ENCODE measurements around the gene MAP2K2.

Gene MAP2K2

DNA sequence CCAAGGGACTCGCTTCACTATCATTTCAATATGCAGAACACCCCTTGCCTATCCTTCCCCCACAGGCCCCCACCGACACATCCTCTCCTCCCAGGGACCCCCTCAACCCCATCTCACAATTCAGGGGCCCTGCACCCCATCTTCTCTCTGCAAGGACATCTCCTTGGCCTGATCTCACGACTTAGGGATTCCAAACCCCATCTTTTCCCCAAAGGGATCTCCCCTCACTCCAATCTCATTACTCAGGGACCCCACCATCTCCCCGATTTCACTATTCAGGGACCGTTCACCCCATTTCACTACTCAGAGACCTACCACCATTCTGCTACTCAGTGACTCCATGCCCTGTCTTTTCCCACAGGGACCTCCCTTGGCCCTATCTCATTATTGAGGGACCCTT lies 1.4 kb downstream of the MAP2K2 start:
- DNase-seq (ENCODE audit: extremely low read depth, low read depth): no peak
- TF ChIP-seq, protein P1, sequence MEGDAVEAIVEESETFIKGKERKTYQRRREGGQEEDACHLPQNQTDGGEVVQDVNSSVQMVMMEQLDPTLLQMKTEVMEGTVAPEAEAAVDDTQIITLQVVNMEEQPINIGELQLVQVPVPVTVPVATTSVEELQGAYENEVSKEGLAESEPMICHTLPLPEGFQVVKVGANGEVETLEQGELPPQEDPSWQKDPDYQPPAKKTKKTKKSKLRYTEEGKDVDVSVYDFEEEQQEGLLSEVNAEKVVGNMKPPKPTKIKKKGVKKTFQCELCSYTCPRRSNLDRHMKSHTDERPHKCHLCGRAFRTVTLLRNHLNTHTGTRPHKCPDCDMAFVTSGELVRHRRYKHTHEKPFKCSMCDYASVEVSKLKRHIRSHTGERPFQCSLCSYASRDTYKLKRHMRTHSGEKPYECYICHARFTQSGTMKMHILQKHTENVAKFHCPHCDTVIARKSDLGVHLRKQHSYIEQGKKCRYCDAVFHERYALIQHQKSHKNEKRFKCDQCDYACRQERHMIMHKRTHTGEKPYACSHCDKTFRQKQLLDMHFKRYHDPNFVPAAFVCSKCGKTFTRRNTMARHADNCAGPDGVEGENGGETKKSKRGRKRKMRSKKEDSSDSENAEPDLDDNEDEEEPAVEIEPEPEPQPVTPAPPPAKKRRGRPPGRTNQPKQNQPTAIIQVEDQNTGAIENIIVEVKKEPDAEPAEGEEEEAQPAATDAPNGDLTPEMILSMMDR (IDR thresholded peaks at IDR 0.05; ENCODE audit: low read depth, low read length): no peak

DNA sequence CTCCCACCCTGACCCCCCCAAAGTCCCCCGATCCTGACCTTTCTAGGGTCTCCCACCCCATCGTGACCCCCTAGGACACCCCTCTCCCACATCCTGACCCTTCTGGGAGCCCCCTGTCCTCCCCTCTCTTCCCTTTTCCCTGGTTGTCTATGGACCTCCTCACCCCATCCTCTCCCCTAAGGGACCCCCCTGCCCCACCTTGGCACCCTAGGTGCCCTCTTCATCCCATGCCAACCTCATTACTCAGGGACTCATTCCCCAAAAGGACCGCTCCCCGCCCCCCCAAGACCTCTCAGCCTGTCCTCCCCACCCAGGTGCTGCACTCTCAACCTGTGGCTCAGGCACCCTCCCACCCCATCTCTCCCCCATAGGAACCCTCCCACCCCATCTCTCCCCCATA lies 2.1 kb downstream of the MAP2K2 start:
- DNase-seq (ENCODE audit: extremely low read depth, low read depth): no peak
- TF ChIP-seq, protein P1 (IDR thresholded peaks at IDR 0.05; ENCODE audit: low read depth, low read length): no peak

DNA sequence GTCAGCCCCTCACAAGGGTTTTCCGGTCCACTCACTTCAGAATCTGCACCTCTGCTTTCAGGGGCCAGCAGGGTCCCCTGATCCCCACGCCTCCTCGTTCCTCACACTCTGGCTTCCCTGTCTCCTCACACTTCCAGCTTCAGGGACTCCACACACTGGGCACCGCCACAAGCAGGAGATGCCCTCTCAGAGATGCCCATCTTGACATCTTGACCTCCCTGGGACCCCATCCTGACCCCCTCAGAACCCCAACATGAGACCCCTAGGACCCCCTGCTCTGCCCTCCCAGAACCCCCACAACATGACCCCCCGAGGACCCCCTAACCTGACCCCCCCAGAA lies 2.7 kb downstream of the MAP2K2 start:
- TF ChIP-seq, protein P1 (IDR thresholded peaks at IDR 0.05; ENCODE audit: low read depth, low read length): no peak
- no peak for DNase-seq (ENCODE audit: extremely low read depth, low read depth)

DNA sequence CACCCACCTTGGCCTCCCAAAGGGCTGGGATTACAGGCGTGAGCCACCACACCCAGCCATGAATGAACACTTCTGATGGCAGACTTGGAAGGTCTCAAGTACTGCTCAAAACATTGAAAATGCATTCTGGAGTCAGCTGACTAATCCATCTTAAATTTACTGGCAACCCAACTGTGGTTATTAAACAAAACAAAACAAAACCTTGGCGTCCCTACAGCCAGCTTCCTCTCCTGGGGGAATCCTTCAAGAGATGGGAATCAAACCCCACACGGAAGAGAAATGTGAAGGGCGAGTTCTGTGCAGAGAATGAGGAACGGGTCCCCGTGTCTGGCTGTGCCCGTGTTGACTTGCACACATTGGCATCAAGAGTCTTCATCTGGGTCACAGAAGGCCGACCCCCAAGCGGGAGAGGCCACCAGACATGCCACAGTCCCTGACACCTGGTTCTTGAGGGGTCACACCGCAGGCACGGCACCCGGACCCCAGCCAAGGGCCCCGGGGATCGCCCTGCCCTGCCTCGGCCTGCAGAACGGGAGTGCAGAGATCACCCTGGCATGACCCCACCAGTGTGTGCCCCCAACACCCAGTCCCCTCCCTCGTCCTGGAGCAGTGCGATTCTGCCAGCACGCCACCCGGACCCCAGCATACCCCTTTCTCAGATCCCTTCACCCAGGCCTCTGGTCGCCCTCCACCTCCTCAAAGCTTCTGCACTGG lies 3.2 kb downstream of the MAP2K2 start:
- no peak for DNase-seq (ENCODE audit: extremely low read depth, low read depth)
- TF ChIP-seq, protein P1 (IDR thresholded peaks at IDR 0.05; ENCODE audit: low read depth, low read length): no peak

DNA sequence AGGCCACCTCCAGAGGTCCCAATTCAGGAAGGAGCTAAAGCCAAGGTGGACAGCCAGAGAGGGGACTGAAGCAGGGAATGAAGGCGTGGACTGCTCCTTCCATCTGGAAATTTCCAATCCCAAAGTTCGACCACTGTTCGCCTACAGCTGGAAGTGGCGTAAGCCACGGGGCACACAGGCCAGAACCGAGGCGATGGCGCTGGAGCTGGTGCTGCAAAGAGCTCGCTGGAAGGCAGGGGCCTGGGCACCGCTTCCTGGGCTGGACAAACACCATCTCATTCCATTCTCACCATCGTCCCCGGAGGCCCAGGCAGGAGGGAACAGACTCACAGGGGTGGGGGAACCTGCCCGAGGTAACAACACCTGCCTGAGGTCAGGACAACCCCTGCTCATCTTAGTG lies 4.2 kb downstream of the MAP2K2 start:
- TF ChIP-seq, protein P1 (IDR thresholded peaks at IDR 0.05; ENCODE audit: low read depth, low read length): no peak
- no peak for DNase-seq (ENCODE audit: extremely low read depth, low read depth)

DNA sequence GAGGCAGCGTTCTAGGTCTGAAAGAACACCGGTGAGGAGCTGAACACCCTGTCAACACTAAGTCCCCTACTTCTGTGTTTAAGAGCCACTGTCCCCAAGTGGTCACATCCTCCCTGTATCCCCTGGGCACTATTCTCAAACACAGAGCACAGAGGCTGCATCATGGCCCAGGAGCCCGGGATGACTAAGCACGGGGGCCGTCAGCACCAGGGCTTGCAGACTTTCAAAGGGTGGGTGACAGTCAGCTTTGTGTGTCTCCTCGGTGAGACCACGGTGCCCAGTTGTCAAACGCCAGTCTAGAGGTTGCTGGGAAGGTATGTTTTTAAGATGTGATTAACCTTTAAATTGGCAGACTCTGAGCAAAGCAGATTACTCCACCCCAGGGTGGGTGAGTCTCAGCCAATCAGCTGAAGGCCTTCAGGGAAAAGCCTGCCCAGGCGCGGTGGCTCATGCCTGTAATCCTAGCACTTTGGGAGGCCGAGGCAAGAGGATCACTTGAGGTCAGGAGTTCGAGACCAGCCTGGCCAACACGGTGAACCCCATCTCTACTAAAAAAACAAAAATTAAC lies 8.0 kb downstream of the MAP2K2 start:
- DNase-seq (ENCODE audit: extremely low read depth, low read depth): no peak
- TF ChIP-seq, protein P1 (IDR thresholded peaks at IDR 0.05; ENCODE audit: low read depth, low read length): no peak

- TF ChIP-seq, protein P1 (IDR thresholded peaks at IDR 0.05; ENCODE audit: low read depth, low read length): no peak
- no peak for DNase-seq (ENCODE audit: extremely low read depth, low read depth)
These were observed 8.7 kb downstream of the MAP2K2 start for GRCh38 chr19:4115050-4115817.
